Aorta (tissue), 5 donors: ENCODE results near the gene MRPL17. TPM values are rescaled to one million over a fixed set of nuclear protein-coding genes. Genes with fewer than 3 reads are reported as not detected.
A peak's percentile ranks its signal among the peaks of the same experiment; 100 is the strongest.

Experiments
- ATAC-seq: fragments of 200-7000 bp; cut with Tn5 transposase; one replicate; pipeline ENCODE4 v1.9.1; 2022; ENCODE audit warnings: moderate library complexity; ENCODE audit not compliant: low FRiP score
- DNase-seq, 2 donors: peaks; one replicate each; pipeline ENCODE4 v3.0.0-alpha.2; 2020
- H3K27ac ChIP-seq, 2 donors: one replicate each; pipeline ENCODE4 v1.5.1; 2013; ENCODE audit warnings: low read length in 2 of 2, mild to moderate bottlenecking in 2 of 2, moderate library complexity in 2 of 2, control low read depth in 1 of 2, inconsistent platforms in 1 of 2, low read depth in 1 of 2
- H3K27me3 ChIP-seq, 2 donors: one replicate each; pipeline ENCODE4 v1.6.1; 2013; ENCODE audit warnings: control low read depth in 1 of 2, low read length in 1 of 2, mild to moderate bottlenecking in 1 of 2, moderate library complexity in 1 of 2; ENCODE audit not compliant: insufficient read depth in 2 of 2, control insufficient read depth in 1 of 2
- H3K36me3 ChIP-seq, 2 donors: one replicate each; pipeline ENCODE4 v1.6.1; 2013; ENCODE audit warnings: control low read depth in 1 of 2, low read length in 1 of 2, mild to moderate bottlenecking in 1 of 2; ENCODE audit not compliant: insufficient read depth in 2 of 2, control insufficient read depth in 1 of 2
- H3K4me1 ChIP-seq, 2 donors: one replicate each; pipeline ENCODE4 v1.6.1; 2013; ENCODE audit warnings: low read length in 2 of 2, control low read depth in 1 of 2, mild to moderate bottlenecking in 1 of 2, moderate library complexity in 1 of 2; ENCODE audit not compliant: insufficient read depth in 2 of 2, control insufficient read depth in 1 of 2
- H3K4me3 ChIP-seq, 2 donors: one replicate each; pipeline ENCODE4 v1.5.1; 2013; ENCODE audit warnings: low read length in 2 of 2, control low read depth in 1 of 2, mild to moderate bottlenecking in 1 of 2
- H3K9me3 ChIP-seq: one replicate; pipeline ENCODE4 v1.6.1; 2013; ENCODE audit warnings: mild to moderate bottlenecking, low read length; ENCODE audit not compliant: control insufficient read depth
- WGBS, 2 donors: extraction: QIAGEN DNeasy Blood & Tissue Kit; methylation state at CpG; one replicate each; pipeline ENCODE4 v1.1.7; 2013; 5-methylcytosine and 5-hydroxymethylcytosine counted together
- intact Hi-C, 2 donors: fragments of 100-400 bp; cut with DNase I; formaldehyde crosslinking; loops; one replicate each; pipeline versions ENCODE4 v1.14.2 to v1.15.0; 2022
- polyA plus RNA-seq, 2 donors: library from polyadenylated mRNA; stranded (reverse); fragments of 200-250 nt; gene quantifications; one replicate each; pipeline ENCODE4 v1.2.3, GENCODE V29; 2013
- total RNA-seq, 2 donors: library from RNA; stranded (reverse); fragmentation: NEBNext Ultra II Directional; extraction: Animal tissue kit (Norgen Biotek cat#: 25700); gene quantifications; one replicate each; pipeline ENCODE4 v1.2.1, GENCODE V29; 2021
- donor health status: healthy with polysubstance abuse.
- donor health status: Bipolar disorder and iron deficiency.
- donor health status: DM: no; HTN: no; CAD: no.
- donor health status: DM: no; HTN: no; CAD: no.
- donor health status: DM: yes; HTN: yes; CAD: no.

The MRPL17 gene
- total and polyA plus RNA-seq, 4 donors = 19.3 to 30.1 (median 25.1) TPM

DNA sequence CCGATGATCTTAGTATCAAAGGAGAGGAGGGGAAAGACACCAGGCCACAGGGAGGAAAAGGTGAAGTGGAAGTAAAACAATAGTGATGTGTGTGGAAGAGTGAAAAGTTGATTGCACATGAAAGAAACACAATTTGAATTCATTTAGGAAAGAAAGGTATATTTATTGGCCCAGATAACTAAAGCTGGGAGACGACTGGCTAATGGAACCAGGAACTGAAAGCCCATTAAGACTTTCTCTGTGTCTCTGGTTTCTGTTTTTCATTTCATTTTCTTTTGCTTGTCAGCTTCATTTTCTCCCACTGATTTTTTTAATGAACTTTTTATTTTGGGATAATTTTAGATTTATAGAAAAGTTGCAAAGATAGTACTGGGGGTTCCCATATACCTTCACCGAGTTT is 22.4 kb downstream of the MRPL17 start:
- intact Hi-C loops = no loop called here
- ATAC-seq (no peak), DNase-seq (no peak)
- H3K4me3 ChIP-seq = no peak overlapping the region
- H3K36me3 ChIP-seq = no peaks in the 10 kb centered on the region
- H3K27ac ChIP-seq = no peak overlapping the region
- no peaks in the 10 kb centered on the region for H3K27me3 ChIP-seq
- no peaks in the 10 kb centered on the region for H3K9me3 ChIP-seq
- H3K4me1 ChIP-seq = peaks cover 0 to 2% of the 10 kb centered on the region in 2 donors
- 92 to 94% methylated on average over 3 of the region's 3 CpGs for WGBS, 2 donors

DNA sequence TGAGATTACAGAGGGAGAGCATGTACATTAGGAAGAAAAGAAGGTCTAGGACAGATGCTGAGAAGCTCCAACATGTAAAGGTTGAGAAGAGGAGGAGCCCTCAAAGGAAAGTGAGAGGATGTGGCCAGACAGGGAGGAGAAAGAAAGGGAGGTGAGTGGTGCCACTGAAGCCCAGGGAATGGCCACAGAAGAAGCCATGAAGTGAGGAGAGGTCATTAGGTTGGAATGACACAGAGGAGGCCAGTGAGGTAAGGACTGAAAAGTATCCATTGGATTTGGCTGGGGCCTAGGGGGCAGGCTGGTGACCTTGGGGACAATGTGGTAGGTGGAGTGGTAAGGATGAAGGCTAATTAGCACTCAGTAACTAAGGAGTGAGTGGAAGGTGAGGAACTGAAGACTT is 24.5 kb downstream of the MRPL17 start:
- no peak overlapping the region for H3K4me3 ChIP-seq
- ATAC-seq (no peak), DNase-seq (no peak)
- H3K9me3 ChIP-seq = no peaks in the 10 kb centered on the region
- no peaks in the 10 kb centered on the region for H3K36me3 ChIP-seq
- peaks cover 0 to 4% of the 10 kb centered on the region in 2 donors for H3K4me1 ChIP-seq
- no peaks in the 10 kb centered on the region for H3K27me3 ChIP-seq
- H3K27ac ChIP-seq = no peak overlapping the region
- intact Hi-C loops = loop anchor here (5.0 kb wide), 2 partner anchors 41 to 51 kb away; partner anchors contain the start of gene TPP1 (in 1 of the 2)

DNA sequence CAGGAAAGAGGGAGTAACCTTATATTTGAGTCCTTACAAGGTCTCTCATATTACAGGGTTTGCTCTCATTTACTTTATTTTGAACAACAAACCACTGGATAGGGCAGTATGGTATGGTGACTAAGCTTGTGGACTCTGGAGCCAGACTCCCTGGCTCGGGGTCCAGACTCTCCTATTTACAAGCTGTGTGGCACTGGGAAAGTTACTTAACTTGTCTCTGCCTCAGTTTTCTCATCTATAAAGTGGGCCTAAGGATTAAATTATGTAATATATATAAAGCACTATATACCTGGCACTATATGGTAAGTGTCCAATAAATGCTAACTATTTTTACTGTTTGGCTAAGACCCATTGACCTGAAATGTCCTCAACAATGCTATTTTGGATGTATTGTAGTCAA is 25.8 kb downstream of the MRPL17 start:
- no peak overlapping the region for H3K4me3 ChIP-seq
- no peak overlapping the region for H3K27ac ChIP-seq
- DNase-seq = no peak
- no peaks in the 10 kb centered on the region for H3K36me3 ChIP-seq
- H3K4me1 ChIP-seq = peaks cover 0 to 4% of the 10 kb centered on the region in 2 donors
- no peaks in the 10 kb centered on the region for H3K9me3 ChIP-seq
- intact Hi-C loops = loop anchor here (5.0 kb wide), 2 partner anchors 40 to 50 kb away; partner anchors contain the start of gene TPP1 (in 1 of the 2)
- H3K27me3 ChIP-seq = no peaks in the 10 kb centered on the region
- WGBS, 2 donors = 4 to 6% methylated on average over 1 of the region's 1 CpG
- no peak for ATAC-seq

DNA sequence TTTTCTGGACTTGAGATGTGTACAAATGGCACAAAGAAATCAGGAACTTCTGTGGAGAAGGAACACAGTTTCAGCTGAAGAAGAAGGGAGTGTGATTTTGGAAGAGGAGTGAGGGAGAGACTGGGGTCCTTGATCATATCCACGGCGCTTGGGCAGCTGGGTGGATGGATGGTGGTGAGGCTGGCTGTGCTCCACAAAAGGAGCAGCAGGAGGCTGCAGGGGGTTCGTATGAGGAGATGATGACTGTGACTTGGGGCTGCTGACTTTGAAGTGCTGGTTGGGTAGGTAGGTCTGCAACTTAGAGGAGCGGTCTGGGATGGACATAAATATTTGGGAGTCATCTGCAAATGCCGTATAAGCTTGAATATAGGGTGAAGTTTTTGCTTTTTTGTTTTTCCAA is 26.2 kb downstream of the MRPL17 start:
- Histone ChIP-seq H3K27ac (peak overlapping the region; percentile 14 to 70), H3K4me3 (no peak overlapping the region), H3K27me3 (no peaks in the 10 kb centered on the region), H3K9me3 (no peaks in the 10 kb centered on the region), H3K36me3 (no peaks in the 10 kb centered on the region), H3K4me1 (peaks cover 0 to 4% of the 10 kb centered on the region in 2 donors)
- no peak for DNase-seq
- intact Hi-C loops = loop anchor here (5.0 kb wide), 2 partner anchors 40 to 50 kb away; partner anchors contain the start of gene TPP1 (in 1 of the 2)
- ATAC-seq = no peak
- WGBS, 2 donors = 42 to 46% methylated on average over 5 of the region's 5 CpGs

DNA sequence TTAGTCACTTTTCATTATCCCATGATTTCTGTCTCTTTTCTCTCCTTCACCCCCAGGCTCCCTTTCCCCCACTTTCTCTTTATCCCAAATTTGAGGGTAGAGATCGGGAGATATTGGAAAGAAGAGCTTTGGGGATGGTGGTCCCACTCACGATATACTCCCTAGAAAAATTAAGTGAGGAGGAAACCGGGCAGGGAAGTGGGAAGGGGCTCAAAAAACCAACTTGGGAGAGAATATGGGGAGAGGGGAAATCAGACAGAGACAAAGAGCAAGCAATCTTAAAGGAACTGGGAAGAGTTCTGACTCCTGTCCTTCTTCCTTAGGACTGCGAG is 26.6 kb downstream of the MRPL17 start:
- no peak overlapping the region for H3K4me3 ChIP-seq
- H3K27ac ChIP-seq = peak overlapping the region; percentile 14 to 70
- H3K4me1 ChIP-seq = peaks cover 0 to 4% of the 10 kb centered on the region in 2 donors
- DNase-seq = no peak
- H3K36me3 ChIP-seq = no peaks in the 10 kb centered on the region
- H3K27me3 ChIP-seq = no peaks in the 10 kb centered on the region
- no peaks in the 10 kb centered on the region for H3K9me3 ChIP-seq
- intact Hi-C loops = loop anchor here (5.0 kb wide), 2 partner anchors 39 to 49 kb away; partner anchors contain the start of gene TPP1 (in 1 of the 2)
- ATAC-seq = no peak
- 47 to 59% methylated on average over 4 of the region's 4 CpGs for WGBS, 2 donors

DNA sequence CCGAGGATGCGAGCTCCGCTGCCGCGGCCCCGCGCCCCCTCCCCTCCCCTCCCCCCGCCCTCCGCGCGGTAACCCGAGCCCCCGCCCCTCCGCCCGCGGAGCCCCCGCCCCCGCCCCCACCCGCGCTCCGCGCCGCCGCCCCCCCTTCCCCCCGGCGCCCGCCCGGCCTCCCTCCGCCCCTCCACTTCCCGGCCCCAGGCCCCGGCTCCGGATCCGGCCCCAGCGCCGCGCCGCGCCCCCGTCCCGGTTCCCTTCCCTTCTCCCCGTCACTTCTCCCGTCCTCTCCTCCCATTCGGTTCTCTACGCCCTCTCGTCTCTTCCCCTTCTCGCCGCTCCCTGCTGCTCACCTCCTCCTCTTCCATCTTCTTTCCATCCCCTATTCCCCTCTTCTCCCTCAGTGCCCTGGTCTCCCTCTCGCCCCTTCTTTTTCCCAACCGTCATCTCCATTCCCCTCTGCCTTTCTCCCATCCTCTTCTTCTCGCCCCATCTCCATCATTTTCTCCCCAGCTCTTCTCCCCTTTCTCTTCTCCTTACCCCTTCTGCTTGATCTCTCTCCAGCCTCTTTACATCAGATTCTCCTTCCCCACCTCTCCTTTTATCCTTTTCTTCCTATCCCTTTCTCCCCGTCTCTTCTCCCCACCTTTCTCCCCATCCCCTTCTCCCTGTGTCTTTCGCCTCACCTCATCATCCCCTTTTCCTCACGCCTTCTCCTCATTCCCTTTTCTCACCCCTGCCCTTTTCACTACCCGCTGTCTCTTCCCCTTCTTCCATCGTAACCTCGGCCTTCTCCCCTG is 27.2 kb downstream of the MRPL17 start, which contains the start of gene DCHS1:
TSS of gene DCHS1 (minus strand) at position 20 of the 794 bp plus-strand sequence. CDS start 14,196 bp downstream, outside the sequence.
- Histone ChIP-seq H3K27ac (peak within 1 kb of the TSS; percentile 70 to 72), H3K4me1 (peaks cover 0 to 4% of the 10 kb centered on the region in 2 donors), H3K9me3 (no peaks in the 10 kb centered on the region), H3K27me3 (no peaks in the 10 kb centered on the region), H3K36me3 (no peaks in the 10 kb centered on the region), H3K4me3 (peak within 1 kb of the TSS; percentile 66 to 85)
- intact Hi-C loops = loop anchor here (5.0 kb wide), 2 partner anchors 39 to 49 kb away; partner anchors contain the start of gene TPP1 (in 1 of the 2)
- 7 to 13% methylated on average over 23 to 50 of the region's 56 CpGs for whole genome bisulfite sequencing, 2 donors
- ATAC-seq (peak; percentile 64), DNase-seq (peak; percentile 62 to 88)

DNA sequence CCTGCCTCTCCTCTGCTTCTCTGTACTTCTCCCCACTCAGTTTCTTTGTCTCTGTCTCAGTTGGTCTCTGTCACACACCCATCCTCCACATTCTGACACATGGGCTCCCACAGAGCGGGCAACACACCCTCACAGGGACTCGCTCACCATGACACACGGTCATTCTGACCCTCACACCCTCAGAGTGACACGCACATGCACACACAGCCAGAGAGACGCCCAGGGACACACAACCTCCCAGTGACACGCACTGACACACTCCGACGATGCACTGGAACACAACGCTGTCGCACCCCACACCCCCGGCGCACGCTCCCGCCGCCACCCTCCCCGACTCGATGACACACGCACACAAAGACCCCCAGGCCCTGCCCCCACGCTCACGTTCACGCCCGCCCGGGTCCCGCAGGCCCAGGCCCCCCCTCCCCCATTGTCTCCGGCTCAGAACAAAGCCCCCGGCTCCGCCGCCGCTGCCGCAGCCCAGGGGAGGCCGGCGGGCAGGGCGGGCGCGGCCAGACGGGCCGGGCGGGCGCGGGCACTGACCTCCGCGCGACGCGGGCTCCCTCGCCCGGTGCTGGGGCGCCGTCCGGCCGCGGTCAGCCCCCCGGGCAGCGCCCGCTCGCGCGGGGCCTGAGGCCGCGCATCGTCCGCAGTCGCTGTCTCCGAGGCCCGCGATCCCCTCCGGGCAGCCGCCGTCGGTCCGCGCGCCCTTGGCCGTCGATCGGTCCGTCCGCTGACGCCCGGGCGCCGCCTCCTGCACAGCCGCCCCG is 27.9 kb downstream of the MRPL17 start:
- ATAC-seq (peak; percentile 69), DNase-seq (peak in 1 of 2 donors; percentile 87)
- Histone ChIP-seq H3K27ac (peak overlapping the region; percentile 61 to 72), H3K36me3 (no peaks in the 10 kb centered on the region), H3K4me3 (peak overlapping the region; percentile 66 to 85), H3K4me1 (peaks cover 0 to 4% of the 10 kb centered on the region in 2 donors), H3K9me3 (no peaks in the 10 kb centered on the region), H3K27me3 (no peaks in the 10 kb centered on the region)
- intact Hi-C loops = loop anchor here (5.0 kb wide), 2 partner anchors 38 to 48 kb away; partner anchors contain the start of gene TPP1 (in 1 of the 2)
- 1% methylated on average over 51 to 84 of the region's 84 CpGs for WGBS, 2 donors

DNA sequence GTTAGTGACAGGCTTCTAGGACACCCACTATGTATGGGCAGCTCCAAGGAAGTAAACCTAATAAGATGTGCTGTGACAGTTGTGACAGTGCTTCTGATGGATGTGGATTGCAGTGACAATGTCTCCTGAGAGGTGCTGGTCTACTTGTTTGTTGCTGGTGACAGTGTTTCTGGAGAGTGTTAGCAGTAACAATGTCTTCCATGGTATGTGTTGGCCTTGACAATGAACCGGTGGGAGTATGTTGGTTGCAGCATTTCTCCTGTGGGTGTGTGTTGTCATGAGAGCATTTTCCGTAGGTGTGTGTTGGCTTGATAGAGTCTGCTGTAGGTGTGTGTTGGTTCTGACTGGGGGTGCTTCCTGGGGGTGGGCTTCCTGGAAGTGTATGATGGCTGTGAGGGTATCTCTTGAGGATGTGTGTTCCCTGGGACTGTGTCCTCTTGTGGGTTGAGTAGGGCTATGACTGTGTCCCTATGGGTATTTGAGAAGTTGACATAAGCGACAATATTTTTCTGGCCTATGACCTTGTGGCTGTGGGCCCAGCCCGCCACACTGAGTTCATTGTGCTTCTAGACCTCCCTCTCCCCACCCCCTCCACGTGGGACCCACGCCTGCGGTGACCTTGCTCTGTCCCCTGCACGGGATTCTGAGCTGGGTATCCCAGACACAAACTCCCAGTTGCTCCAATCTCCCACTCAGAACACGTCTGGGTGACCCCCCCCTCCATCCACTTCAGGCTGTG is 28.7 kb downstream of the MRPL17 start:
- no peaks in the 10 kb centered on the region for H3K27me3 ChIP-seq
- peaks cover 0 to 4% of the 10 kb centered on the region in 2 donors for H3K4me1 ChIP-seq
- no peaks in the 10 kb centered on the region for H3K9me3 ChIP-seq
- DNase-seq (no peak), ATAC-seq (peak; percentile 52)
- peak overlapping the region in 1 of 2 donors; percentile 66 for H3K4me3 ChIP-seq
- WGBS, 2 donors = 21 to 34% methylated on average over 9 of the region's 9 CpGs
- no peaks in the 10 kb centered on the region for H3K36me3 ChIP-seq
- peak overlapping the region in 1 of 2 donors; percentile 72 for H3K27ac ChIP-seq
- intact Hi-C loops = loop anchor here (5.0 kb wide), 2 partner anchors 37 to 47 kb away; partner anchors contain the start of gene TPP1 (in 1 of the 2)
